GM23338 (cell line): ENCODE data around the gene UBE2S. TPM values are rescaled to one million over a fixed set of nuclear protein-coding genes. Genes with fewer than 3 reads are reported as not detected.

ENCODE experiments used
- ATAC-seq: fragments of 200-7000 bp; cut with Tn5 transposase; 3 replicates; pipeline ENCODE4 v1.9.1; 2020
- DNase-seq: peaks from one replicate; pipeline ENCODE4 v3.0.0-alpha.2; 2015; ENCODE audit warnings: low spot score
- H2AFZ ChIP-seq: fragments of 200-600 bp; sonication (generic); 2 replicates; pipeline ENCODE4 v1.8.0; 2016; ENCODE audit warnings: antibody characterized with exemption, mild to moderate bottlenecking, moderate library complexity
- H3F3A ChIP-seq: fragments of 200-600 bp; sonication (generic); replicated peaks from 2 replicates; pipeline ENCODE4 v1.8.0; 2017; ENCODE audit warnings: antibody characterized with exemption, mixed run types, low read depth
- H3K27ac ChIP-seq: fragments of 200-600 bp; sonication (generic); 2 replicates; pipeline ENCODE4 v1.6.1; 2016; ENCODE audit warnings: low read depth
- H3K27me3 ChIP-seq: fragments of 200-600 bp; sonication (generic); 2 replicates; pipeline ENCODE4 v1.8.0; 2016; ENCODE audit warnings: mild to moderate bottlenecking, mixed run types, moderate library complexity; ENCODE audit not compliant: insufficient read depth
- H3K36me3 ChIP-seq: fragments of 200-600 bp; sonication (generic); 2 replicates; pipeline ENCODE4 v1.8.0; 2016; ENCODE audit warnings: mild to moderate bottlenecking; ENCODE audit not compliant: insufficient read depth
- H3K4me1 ChIP-seq: fragments of 200-600 bp; sonication (generic); 2 replicates; pipeline ENCODE4 v1.8.0; 2016; ENCODE audit warnings: mild to moderate bottlenecking, moderate library complexity; ENCODE audit not compliant: insufficient read depth
- H3K4me2 ChIP-seq: fragments of 200-600 bp; sonication (generic); 2 replicates; pipeline ENCODE4 v1.7.1; 2017; ENCODE audit warnings: mixed run types
- H3K4me3 ChIP-seq: fragments of 200-600 bp; sonication (generic); 2 replicates; pipeline ENCODE4 v1.6.1; 2016; ENCODE audit warnings: mixed run types
- H3K79me2 ChIP-seq: fragments of 200-600 bp; sonication (generic); replicated peaks from 2 replicates; pipeline ENCODE4 v1.8.0; 2017; ENCODE audit warnings: mild to moderate bottlenecking; ENCODE audit not compliant: insufficient read depth
- H3K9me2 ChIP-seq: fragments of 200-600 bp; sonication (generic); 2 replicates; pipeline ENCODE4 v1.8.0; 2017; ENCODE audit not compliant: insufficient read depth
- H4K20me1 ChIP-seq: fragments of 200-600 bp; sonication (generic); replicated peaks from 2 replicates; pipeline ENCODE4 v1.8.0; 2017; ENCODE audit warnings: mild to moderate bottlenecking; ENCODE audit not compliant: insufficient read depth
- H3K27ac Mint-ChIP-seq: 2 replicates; pipeline ENCODE4 v1.8.0; 2020; ENCODE audit warnings: inconsistent platforms, mild to moderate bottlenecking, moderate library complexity, mixed read lengths
- H3K27me3 Mint-ChIP-seq: 3 replicates; pipeline ENCODE4 v1.8.0; 2022; ENCODE audit warnings: low read depth, mild to moderate bottlenecking, moderate library complexity, mixed read lengths, inconsistent platforms; ENCODE audit not compliant: insufficient read depth, poor library complexity
- H3K36me3 Mint-ChIP-seq: 3 replicates; pipeline ENCODE4 v1.8.0; 2021; ENCODE audit warnings: low read depth, mild to moderate bottlenecking, inconsistent platforms, moderate library complexity, mixed read lengths
- H3K4me1 Mint-ChIP-seq: 3 replicates; pipeline ENCODE4 v1.8.0; 2020; ENCODE audit warnings: mild to moderate bottlenecking, inconsistent platforms, mixed read lengths
- H3K4me3 Mint-ChIP-seq: 3 replicates; pipeline ENCODE4 v1.8.0; 2021; ENCODE audit warnings: moderate library complexity, mild to moderate bottlenecking, inconsistent platforms, mixed read lengths
- H3K9me3 Mint-ChIP-seq: 3 replicates; pipeline ENCODE4 v1.8.0; 2020; ENCODE audit warnings: moderate library complexity, mild to moderate bottlenecking, inconsistent platforms, mixed read lengths
- EZH2 ChIP-seq: fragments of 200-600 bp; sonication (generic); IDR thresholded peaks from one replicate; pipeline ENCODE4 v1.8.0; 2017; ENCODE audit warnings: antibody characterized with exemption, mild to moderate bottlenecking, low read depth; ENCODE audit not compliant: unreplicated experiment
- EZH2phosphoT487 ChIP-seq: fragments of 200-600 bp; sonication (generic); IDR thresholded peaks from one replicate; pipeline ENCODE4 v1.8.1; 2018; ENCODE audit warnings: antibody characterized with exemption; ENCODE audit not compliant: unreplicated experiment
- NANOG ChIP-seq: IDR thresholded peaks from 2 replicates; pipeline ENCODE4 v1.6.1; 2016; ENCODE audit warnings: antibody characterized with exemption, borderline replicate concordance
- POLR2AphosphoS5 ChIP-seq: IDR thresholded peaks from 2 replicates; pipeline ENCODE4 v1.6.1; 2016; ENCODE audit warnings: antibody characterized with exemption, low read depth
- STAT1 ChIP-seq: IDR thresholded peaks from one replicate; pipeline ENCODE4 v1.6.1; 2016; ENCODE audit warnings: antibody characterized with exemption; ENCODE audit not compliant: unreplicated experiment
- ZNF114 ChIP-seq: fragments of 250-450 bp; sonication (Bioruptor Pico); IDR thresholded peaks from 2 replicates; pipeline ENCODE4 v1.5.0; 2020; ENCODE audit warnings: mild to moderate bottlenecking, moderate library complexity
- ZNF331 ChIP-seq: fragments of 250-450 bp; sonication (Bioruptor Pico); IDR thresholded peaks from 2 replicates; pipeline ENCODE4 v1.5.0; 2020; ENCODE audit warnings: low read depth, mild to moderate bottlenecking, moderate library complexity
- ZNF462 ChIP-seq: fragments of 250-450 bp; sonication (Bioruptor Pico); IDR thresholded peaks from 2 replicates; pipeline ENCODE4 v1.5.0; 2020; ENCODE audit warnings: mild to moderate bottlenecking, moderate library complexity
- polyA plus RNA-seq: library from polyadenylated mRNA; unstranded; fragments of >200 nt; fragmentation: Nextera tagmentation; extraction: Ambion mirVana; gene quantifications from 2 replicates; pipeline ENCODE4 v1.2.1, GENCODE V29; 2016
- total RNA-seq: library from RNA; depleted of rRNA; stranded (reverse); fragments of >200 nt; shearing (Covaris generic); gene quantifications from 2 replicates; pipeline ENCODE4 v1.2.3, GENCODE V29; 2014
- TF ChIP-seq, protein P1 (sequence below): IDR thresholded peaks from one replicate; pipeline ENCODE4 v1.6.1; 2018; ENCODE audit warnings: antibody characterized with exemption; ENCODE audit not compliant: unreplicated experiment
- TF ChIP-seq, protein P2 (sequence below): IDR thresholded peaks from 2 replicates; pipeline ENCODE4 v1.6.1; 2016; ENCODE audit warnings: antibody characterized with exemption

UBE2S gene
- total and polyA plus RNA-seq, 2 experiments from 2014 or later, result 363 to 533 TPM

DNA sequence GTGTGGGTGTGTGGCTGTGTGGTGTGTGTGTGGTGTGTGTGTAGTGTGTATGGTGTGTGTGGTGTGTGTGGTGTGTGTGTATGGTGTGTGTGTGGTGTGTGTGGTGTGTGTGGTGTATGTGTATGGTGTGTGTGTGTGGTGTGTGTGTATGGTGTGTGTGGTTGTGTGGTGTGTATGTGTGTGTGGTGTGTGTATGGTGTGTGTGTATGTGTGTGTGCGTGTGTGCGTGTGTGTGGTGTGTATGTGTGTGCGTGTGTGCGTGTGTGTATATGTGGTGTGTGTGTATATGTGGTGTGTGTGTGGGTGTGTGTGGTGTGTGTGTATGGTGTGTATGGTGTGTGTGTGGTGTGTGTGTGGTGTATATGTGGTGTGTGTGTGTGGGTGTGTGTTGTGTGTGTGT lies 27.4 kb upstream of the UBE2S start:
- Histone ChIP-seq H3K4me2 (no peak overlapping the region), H4K20me1 (no peaks in the 10 kb centered on the region), H3K36me3 (no peaks in the 10 kb centered on the region), H3F3A (no peaks in the 10 kb centered on the region; the same call in 1 of the 2 replicates), H3K27me3 (peaks cover 35% of the 10 kb centered on the region), H2AFZ (no peak overlapping the region), H3K4me1 (peaks cover 1% of the 10 kb centered on the region; the same call in 1 of the 2 replicates), H3K27ac (no peak overlapping the region), H3K79me2 (no peaks in the 10 kb centered on the region), H3K9me2 (no peaks in the 10 kb centered on the region), H3K4me3 (no peak overlapping the region)
- no peak for TF ChIP-seq ZNF462 (CRISPR knock-in tag)
- no peak for TF ChIP-seq ZNF331
- TF ChIP-seq POLR2AphosphoS5, result no peak
- TF ChIP-seq STAT1, result no peak
- no peak for TF ChIP-seq EZH2phosphoT487
- no peak for TF ChIP-seq EZH2
- Mint-ChIP-seq H3K27me3 (peaks cover 29% of the 10 kb centered on the region), H3K4me3 (no peak overlapping the region), H3K36me3 (no peaks in the 10 kb centered on the region), H3K9me3 (peaks cover 10% of the 10 kb centered on the region), H3K4me1 (peaks cover 3% of the 10 kb centered on the region), H3K27ac (no peak overlapping the region)
- ATAC-seq (no peak), DNase-seq (no peak)

- Mint-ChIP-seq H3K4me1 (peaks cover 3% of the 10 kb centered on the region), H3K4me3 (no peak overlapping the region), H3K27me3 (peaks cover 25% of the 10 kb centered on the region), H3K36me3 (no peaks in the 10 kb centered on the region), H3K27ac (no peak overlapping the region), H3K9me3 (peaks cover 12% of the 10 kb centered on the region)
- Histone ChIP-seq H3K27me3 (peaks cover 29% of the 10 kb centered on the region), H3F3A (no peaks in the 10 kb centered on the region; the same call in 1 of the 2 replicates), H3K27ac (no peak overlapping the region), H3K4me3 (no peak overlapping the region), H3K36me3 (no peaks in the 10 kb centered on the region), H4K20me1 (no peaks in the 10 kb centered on the region), H2AFZ (no peak overlapping the region), H3K4me1 (no peaks in the 10 kb centered on the region), H3K4me2 (no peak overlapping the region), H3K79me2 (no peaks in the 10 kb centered on the region), H3K9me2 (no peaks in the 10 kb centered on the region)
- ATAC-seq (no peak), DNase-seq (no peak)
- no peak for TF ChIP-seq ZNF114
- TF ChIP-seq ZNF331, result no peak
- no peak for TF ChIP-seq POLR2AphosphoS5
- TF ChIP-seq EZH2, result no peak
- TF ChIP-seq, protein P1, sequence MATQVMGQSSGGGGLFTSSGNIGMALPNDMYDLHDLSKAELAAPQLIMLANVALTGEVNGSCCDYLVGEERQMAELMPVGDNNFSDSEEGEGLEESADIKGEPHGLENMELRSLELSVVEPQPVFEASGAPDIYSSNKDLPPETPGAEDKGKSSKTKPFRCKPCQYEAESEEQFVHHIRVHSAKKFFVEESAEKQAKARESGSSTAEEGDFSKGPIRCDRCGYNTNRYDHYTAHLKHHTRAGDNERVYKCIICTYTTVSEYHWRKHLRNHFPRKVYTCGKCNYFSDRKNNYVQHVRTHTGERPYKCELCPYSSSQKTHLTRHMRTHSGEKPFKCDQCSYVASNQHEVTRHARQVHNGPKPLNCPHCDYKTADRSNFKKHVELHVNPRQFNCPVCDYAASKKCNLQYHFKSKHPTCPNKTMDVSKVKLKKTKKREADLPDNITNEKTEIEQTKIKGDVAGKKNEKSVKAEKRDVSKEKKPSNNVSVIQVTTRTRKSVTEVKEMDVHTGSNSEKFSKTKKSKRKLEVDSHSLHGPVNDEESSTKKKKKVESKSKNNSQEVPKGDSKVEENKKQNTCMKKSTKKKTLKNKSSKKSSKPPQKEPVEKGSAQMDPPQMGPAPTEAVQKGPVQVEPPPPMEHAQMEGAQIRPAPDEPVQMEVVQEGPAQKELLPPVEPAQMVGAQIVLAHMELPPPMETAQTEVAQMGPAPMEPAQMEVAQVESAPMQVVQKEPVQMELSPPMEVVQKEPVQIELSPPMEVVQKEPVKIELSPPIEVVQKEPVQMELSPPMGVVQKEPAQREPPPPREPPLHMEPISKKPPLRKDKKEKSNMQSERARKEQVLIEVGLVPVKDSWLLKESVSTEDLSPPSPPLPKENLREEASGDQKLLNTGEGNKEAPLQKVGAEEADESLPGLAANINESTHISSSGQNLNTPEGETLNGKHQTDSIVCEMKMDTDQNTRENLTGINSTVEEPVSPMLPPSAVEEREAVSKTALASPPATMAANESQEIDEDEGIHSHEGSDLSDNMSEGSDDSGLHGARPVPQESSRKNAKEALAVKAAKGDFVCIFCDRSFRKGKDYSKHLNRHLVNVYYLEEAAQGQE, result no peak
- no peak for TF ChIP-seq STAT1
- TF ChIP-seq, protein P2, sequence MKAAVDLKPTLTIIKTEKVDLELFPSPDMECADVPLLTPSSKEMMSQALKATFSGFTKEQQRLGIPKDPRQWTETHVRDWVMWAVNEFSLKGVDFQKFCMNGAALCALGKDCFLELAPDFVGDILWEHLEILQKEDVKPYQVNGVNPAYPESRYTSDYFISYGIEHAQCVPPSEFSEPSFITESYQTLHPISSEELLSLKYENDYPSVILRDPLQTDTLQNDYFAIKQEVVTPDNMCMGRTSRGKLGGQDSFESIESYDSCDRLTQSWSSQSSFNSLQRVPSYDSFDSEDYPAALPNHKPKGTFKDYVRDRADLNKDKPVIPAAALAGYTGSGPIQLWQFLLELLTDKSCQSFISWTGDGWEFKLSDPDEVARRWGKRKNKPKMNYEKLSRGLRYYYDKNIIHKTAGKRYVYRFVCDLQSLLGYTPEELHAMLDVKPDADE, result no peak
- TF ChIP-seq NANOG, result no peak
Measured at GRCh38 chr19:55434356-55434919, 26.9 kb upstream of the UBE2S start.
